ENCODE data around the gene IRGC. TPM values are rescaled to one million over a fixed set of nuclear protein-coding genes. Genes with fewer than 3 reads are reported as not detected.

Gene IRGC
- total RNA-seq, 2 donors from 2014 or later: 15.7 TPM; not detected in 1

- WGBS: 71% methylated on average over 12 of the region's 12 CpGs
- intact Hi-C loops (cut with DNase I): no loop called here
Measured at GRCh38 chr19:43711751-43712355, 4.0 kb upstream of the IRGC start.

DNA sequence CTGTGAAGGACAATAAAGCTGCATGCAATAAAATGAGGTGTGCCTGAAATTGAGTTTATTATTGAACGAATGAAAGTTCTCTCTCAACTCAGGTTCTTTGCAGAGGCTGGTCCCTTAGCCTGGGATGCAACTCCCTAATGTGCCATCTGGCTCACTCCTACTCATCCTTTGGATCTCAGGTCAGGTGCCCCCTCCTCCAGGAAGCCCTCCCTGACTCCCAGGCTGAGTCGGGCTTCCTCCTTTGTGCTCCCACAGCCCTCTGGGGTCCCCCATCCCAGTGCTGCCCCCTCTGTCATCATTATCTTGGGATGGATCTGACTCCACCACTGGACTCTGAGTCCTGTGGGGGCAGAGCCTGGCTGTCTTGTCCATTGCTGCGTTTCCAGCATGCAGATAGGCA is 2.7 kb upstream of the IRGC start:
- H3K4me3 ChIP-seq: no peak overlapping the region
- H3K9me3 ChIP-seq: no peaks in the 10 kb centered on the region
- no peak overlapping the region for H3K27ac ChIP-seq
- no peaks in the 10 kb centered on the region for H3K36me3 ChIP-seq
- no peaks in the 10 kb centered on the region for H3K4me1 ChIP-seq (replicated peaks)
- WGBS: 63% methylated on average over 3 of the region's 3 CpGs
- no peaks in the 10 kb centered on the region for H3K27me3 ChIP-seq (replicated peaks; ENCODE audit: insufficient read depth)
- no peak for DNase-seq (ENCODE audit: low spot score)
- no peak for TF ChIP-seq POLR2AphosphoS5 (IDR thresholded peaks at IDR 0.05)
- TF ChIP-seq POLR2A (IDR thresholded peaks at IDR 0.05): no peak
- TF ChIP-seq, protein P1, sequence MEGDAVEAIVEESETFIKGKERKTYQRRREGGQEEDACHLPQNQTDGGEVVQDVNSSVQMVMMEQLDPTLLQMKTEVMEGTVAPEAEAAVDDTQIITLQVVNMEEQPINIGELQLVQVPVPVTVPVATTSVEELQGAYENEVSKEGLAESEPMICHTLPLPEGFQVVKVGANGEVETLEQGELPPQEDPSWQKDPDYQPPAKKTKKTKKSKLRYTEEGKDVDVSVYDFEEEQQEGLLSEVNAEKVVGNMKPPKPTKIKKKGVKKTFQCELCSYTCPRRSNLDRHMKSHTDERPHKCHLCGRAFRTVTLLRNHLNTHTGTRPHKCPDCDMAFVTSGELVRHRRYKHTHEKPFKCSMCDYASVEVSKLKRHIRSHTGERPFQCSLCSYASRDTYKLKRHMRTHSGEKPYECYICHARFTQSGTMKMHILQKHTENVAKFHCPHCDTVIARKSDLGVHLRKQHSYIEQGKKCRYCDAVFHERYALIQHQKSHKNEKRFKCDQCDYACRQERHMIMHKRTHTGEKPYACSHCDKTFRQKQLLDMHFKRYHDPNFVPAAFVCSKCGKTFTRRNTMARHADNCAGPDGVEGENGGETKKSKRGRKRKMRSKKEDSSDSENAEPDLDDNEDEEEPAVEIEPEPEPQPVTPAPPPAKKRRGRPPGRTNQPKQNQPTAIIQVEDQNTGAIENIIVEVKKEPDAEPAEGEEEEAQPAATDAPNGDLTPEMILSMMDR (IDR thresholded peaks at IDR 0.05): no peak
- intact Hi-C loops (cut with DNase I): no loop called here

More at GRCh38 chr19:43711751-43712355, 4.0 kb upstream of the IRGC start:
- no peak for DNase-seq (ENCODE audit: low spot score)
- TF ChIP-seq, protein P1 (IDR thresholded peaks at IDR 0.05): no peak
- TF ChIP-seq POLR2AphosphoS5 (IDR thresholded peaks at IDR 0.05) (no peak), POLR2A (IDR thresholded peaks at IDR 0.05) (no peak)
- H3K27ac ChIP-seq: no peak overlapping the region
- H3K27me3 ChIP-seq (replicated peaks; ENCODE audit: insufficient read depth): no peaks in the 10 kb centered on the region
- H3K4me3 ChIP-seq: no peak overlapping the region
- no peaks in the 10 kb centered on the region for H3K4me1 ChIP-seq (replicated peaks)
- H3K36me3 ChIP-seq: no peaks in the 10 kb centered on the region
- no peaks in the 10 kb centered on the region for H3K9me3 ChIP-seq

DNA sequence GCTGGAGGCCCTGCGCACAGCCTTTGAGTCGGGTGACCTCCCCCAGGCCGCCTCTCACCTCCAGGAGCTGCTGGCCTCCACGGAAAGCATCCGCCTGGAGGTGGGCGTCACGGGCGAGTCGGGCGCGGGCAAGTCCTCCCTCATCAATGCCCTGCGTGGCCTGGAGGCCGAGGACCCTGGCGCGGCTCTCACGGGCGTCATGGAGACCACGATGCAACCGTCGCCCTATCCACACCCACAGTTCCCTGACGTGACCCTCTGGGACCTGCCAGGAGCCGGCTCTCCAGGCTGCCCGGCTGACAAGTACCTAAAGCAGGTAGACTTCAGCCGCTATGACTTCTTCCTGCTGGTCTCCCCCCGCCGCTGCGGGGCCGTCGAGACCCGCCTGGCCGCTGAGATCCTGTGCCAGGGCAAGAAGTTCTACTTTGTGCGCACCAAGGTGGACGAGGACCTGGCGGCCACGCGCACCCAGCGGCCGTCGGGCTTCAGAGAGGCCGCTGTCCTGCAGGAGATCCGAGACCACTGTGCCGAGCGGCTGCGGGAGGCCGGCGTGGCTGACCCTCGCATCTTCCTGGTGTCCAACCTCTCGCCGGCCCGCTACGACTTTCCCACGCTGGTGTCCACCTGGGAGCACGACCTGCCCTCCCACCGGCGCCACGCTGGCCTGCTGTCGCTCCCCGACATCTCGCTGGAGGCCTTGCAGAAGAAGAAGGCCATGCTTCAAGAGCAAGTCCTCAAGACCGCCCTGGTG is 2.9 kb downstream of the IRGC start:
- intact Hi-C loops (cut with DNase I): no loop called here

GRCh38 chr19:43719378-43719868 is 3.5 kb downstream of the IRGC start:
- no peaks in the 10 kb centered on the region for H3K36me3 ChIP-seq
- no peaks in the 10 kb centered on the region for H3K27me3 ChIP-seq (replicated peaks; ENCODE audit: insufficient read depth)
- DNase-seq (ENCODE audit: low spot score): no peak
- no peak overlapping the region for H3K4me3 ChIP-seq
- no peak for TF ChIP-seq POLR2AphosphoS5 (IDR thresholded peaks at IDR 0.05)
- TF ChIP-seq, protein P1 (IDR thresholded peaks at IDR 0.05): no peak
- no peak for TF ChIP-seq POLR2A (IDR thresholded peaks at IDR 0.05)
- intact Hi-C loops (cut with DNase I): no loop called here
- no peaks in the 10 kb centered on the region for H3K9me3 ChIP-seq
- H3K4me1 ChIP-seq (replicated peaks): no peaks in the 10 kb centered on the region
- WGBS: 90% methylated on average over 37 of the region's 37 CpGs
- no peak overlapping the region for H3K27ac ChIP-seq

More for the DNA sequence above, 2.9 kb downstream of the IRGC start:
- 92% methylated on average over 60 of the region's 60 CpGs for WGBS
- no peaks in the 10 kb centered on the region for H3K36me3 ChIP-seq
- H3K27ac ChIP-seq: no peak overlapping the region
- H3K4me3 ChIP-seq: no peak overlapping the region
- no peaks in the 10 kb centered on the region for H3K4me1 ChIP-seq (replicated peaks)
- no peaks in the 10 kb centered on the region for H3K27me3 ChIP-seq (replicated peaks; ENCODE audit: insufficient read depth)
- TF ChIP-seq, protein P1 (IDR thresholded peaks at IDR 0.05): no peak
- no peak for TF ChIP-seq POLR2A (IDR thresholded peaks at IDR 0.05)
- TF ChIP-seq POLR2AphosphoS5 (IDR thresholded peaks at IDR 0.05): no peak
- no peak for DNase-seq (ENCODE audit: low spot score)
- H3K9me3 ChIP-seq: no peaks in the 10 kb centered on the region
